ENCODE results near the gene HNRNPA1.
"Not testable (repeated sequence)": the region's sequence is repeated elsewhere in the genome, so short reads cannot be mapped to it uniquely, and the experiment has no call there.

The HNRNPA1 gene

DNA sequence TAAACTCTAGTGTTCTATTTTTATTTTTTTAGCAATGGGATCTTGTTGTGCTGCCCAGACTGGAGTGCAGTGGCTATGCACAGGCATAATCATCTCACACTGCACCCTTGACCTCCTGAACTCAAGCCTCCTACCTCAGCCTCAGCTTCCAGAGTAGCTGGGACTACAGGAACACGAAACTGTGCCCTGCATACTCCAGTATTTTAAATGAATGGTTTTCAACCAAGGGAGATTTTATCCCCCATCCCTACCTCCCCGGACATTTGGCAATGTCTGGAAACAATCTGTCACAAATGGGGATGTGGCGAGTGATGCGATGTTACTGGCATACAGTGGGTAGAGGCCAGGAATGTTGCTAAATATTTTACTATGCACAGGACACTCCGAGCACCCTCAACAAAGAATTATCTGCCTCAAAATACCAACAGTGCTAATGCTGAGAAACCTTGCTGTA lies 2.7 kb upstream of the HNRNPA1 start:
- no peak for DNase-seq

DNA sequence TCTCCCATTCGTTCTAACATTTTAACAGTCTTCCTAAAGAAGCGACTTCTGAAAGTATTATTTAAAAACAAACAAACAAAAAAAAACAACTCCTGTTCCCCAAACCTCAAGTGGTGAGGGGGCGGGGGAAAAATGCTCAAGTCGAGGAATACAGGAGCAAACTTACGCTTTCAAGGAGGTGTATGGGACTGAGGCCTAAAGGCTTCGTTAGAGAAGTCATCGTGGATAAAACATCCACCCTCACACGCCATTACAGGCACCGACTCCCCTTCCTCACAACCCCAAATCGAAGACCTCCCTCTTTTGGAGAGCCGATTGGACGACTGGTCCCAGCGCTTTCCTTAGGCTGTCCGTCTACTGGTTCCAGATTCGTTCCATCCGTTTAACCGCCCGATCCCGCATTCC lies 1.3 kb upstream of the HNRNPA1 start:
- DNase-seq, result no peak

DNA sequence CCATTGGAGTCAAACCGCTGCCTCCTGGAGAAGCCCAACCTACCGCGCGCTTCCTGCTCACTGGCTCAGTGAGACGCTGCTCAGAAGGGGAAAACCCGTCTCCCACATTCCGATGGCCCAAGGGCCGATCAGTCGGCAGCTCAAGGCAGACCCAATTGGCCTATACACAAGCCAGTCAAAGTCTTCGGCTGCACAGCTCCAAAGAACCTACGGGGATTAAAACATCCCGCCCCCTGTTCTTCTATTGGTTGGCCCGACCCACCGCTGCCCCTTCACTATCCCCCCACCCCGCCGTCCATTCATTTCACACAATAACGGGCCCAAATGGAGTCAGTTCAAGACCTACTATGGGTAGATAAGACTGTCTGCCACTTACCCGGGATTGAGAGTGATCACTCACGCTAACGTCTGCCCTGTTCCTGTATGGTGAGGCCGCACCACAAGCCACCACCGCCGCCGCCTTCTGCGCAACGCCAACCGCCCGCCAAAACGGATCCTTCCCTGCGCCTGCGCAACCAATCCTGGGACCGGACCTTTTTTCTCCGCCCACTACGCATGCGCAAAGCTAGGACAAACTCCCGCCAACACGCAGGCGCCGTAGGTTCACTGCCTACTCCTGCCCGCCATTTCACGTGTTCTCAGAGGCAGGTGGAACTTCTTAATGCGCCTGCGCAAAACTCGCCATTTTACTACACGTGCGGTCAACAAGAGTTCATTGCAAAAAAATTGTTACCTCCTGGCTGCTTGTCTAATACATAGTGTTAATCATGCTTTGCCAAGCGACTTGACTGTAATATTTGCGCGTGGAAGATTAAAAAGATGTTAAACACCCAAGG lies 676 bp upstream of the HNRNPA1 start, which contains the start of gene CBX5:
Gene CBX5, minus strand, starts transcription at position 491 of the 836 bp plus-strand sequence. CDS start 22,472 bp downstream, outside the sequence.
- peak; percentile 96 to 99 for DNase-seq

DNA sequence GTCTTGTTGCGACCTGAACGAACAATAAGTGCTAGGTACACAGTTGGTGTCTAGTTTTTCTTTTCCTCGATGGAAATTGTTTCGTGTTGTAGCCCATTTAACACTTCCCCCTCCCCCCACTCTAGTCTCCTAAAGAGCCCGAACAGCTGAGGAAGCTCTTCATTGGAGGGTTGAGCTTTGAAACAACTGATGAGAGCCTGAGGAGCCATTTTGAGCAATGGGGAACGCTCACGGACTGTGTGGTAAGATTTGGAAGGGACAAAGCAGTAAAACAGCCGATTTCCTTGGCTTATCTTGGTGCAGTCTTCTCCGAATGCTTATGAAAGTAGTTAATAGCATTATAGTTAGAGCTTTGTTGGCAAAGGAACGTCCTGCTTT lies 724 bp downstream of the HNRNPA1 start:
- not testable (repeated sequence) for DNase-seq

DNA sequence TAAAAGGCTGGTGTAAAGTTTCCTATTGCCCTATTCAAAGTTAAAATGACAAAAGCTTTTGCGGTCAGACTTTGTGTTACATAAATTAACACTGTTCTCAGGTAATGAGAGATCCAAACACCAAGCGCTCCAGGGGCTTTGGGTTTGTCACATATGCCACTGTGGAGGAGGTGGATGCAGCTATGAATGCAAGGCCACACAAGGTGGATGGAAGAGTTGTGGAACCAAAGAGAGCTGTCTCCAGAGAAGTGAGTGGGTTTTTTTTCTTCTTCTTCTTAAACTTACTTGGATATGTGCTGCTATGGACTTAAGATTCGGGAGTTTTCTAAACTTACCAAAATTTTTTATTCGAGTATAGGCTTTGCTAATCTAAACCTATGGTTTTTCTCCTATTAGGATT lies 1.2 kb downstream of the HNRNPA1 start:
- DNase-seq, result not testable (repeated sequence)

DNA sequence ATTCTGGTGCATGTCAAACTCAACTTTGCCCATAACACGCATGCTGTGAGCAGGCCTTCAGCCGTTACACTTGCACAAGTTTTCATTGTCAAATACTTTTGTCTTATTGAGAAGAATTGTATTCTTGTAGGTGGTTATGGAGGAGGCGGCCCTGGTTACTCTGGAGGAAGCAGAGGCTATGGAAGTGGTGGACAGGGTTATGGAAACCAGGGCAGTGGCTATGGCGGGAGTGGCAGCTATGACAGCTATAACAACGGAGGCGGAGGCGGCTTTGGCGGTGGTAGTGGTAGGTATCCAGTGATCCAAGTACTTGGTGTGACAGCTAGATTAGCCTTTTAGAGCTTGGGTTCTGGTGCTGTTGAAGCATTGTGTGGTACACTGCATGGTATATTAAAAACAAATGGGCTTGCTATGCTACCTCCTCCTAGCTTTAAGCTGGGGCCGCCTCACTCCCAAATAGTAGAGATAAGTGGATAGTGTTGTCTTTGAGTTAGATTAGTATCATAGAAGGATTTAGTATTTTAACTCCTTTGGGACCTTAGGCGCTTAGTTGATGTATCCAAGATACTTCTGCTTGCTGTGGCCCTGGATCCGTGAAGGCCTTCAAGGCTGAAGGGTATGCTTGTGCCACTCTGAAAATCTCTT lies 2.5 kb downstream of the HNRNPA1 start:
- DNase-seq, result no peak

DNA sequence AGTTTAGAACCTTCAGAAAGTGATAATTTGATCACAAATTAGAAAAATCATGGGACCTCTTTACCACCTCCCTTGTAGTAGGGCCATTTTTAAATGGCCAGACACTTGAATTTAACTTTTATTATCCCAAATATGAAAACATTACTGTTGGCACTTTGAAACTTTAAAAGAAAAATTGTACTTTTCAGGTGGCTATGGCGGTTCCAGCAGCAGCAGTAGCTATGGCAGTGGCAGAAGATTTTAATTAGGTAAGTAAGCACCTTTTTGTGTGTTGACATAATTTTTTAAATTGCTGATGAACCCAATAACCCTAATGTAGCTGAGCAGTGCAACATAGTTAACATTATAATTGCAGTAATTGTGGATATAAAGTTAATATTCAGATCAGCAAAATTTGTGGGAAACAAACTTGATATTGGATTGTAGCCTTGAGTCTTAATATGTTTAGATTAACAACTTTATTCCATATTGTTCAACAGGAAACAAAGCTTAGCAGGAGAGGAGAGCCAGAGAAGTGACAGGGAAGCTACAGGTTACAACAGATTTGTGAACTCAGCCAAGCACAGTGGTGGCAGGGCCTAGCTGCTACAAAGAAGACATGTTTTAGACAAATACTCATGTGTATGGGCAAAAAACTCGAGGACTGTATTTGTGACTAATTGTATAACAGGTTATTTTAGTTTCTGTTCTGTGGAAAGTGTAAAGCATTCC lies 3.7 kb downstream of the HNRNPA1 start:
- DNase-seq, result not testable (repeated sequence)

DNA sequence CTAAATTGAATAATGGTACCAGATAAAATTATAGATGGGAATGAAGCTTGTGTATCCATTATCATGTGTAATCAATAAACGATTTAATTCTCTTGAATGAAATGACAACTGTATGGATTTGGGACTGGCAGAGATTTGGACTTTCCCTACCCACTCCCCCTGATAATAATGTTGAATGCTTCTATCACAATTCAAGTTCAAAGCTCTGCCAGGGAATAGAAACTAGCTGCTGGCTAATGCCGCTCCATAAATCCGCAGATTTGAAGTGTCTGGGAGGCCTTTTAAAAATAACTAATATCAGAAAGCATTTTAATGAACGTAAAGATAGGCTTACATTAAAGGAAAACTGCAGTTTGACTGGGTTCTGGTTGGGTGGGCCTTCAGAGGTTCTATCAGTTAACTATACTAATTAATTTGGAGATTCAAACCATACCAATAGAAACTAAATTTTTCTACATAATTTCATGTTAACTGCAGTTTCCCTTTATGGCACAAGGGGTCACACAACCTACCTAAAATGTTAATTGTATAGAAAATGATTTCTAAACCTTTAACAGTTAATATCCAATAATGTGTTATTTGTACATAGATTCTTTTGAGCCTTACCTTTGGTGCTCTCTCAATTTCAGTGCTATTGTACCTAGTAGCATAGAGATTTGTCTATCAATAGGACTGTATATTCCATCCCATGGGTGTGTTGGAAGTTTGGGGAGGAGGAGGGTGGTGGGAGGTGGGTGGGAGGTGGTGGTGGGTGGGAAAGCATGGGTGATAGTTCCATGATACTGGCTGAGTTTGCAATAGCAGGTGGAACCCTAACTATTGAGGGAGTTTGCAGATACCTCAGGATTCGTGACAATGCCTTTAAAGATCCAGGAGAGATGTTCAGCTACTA lies 4.9 kb downstream of the HNRNPA1 start:
- DNase-seq, result no peak

DNA sequence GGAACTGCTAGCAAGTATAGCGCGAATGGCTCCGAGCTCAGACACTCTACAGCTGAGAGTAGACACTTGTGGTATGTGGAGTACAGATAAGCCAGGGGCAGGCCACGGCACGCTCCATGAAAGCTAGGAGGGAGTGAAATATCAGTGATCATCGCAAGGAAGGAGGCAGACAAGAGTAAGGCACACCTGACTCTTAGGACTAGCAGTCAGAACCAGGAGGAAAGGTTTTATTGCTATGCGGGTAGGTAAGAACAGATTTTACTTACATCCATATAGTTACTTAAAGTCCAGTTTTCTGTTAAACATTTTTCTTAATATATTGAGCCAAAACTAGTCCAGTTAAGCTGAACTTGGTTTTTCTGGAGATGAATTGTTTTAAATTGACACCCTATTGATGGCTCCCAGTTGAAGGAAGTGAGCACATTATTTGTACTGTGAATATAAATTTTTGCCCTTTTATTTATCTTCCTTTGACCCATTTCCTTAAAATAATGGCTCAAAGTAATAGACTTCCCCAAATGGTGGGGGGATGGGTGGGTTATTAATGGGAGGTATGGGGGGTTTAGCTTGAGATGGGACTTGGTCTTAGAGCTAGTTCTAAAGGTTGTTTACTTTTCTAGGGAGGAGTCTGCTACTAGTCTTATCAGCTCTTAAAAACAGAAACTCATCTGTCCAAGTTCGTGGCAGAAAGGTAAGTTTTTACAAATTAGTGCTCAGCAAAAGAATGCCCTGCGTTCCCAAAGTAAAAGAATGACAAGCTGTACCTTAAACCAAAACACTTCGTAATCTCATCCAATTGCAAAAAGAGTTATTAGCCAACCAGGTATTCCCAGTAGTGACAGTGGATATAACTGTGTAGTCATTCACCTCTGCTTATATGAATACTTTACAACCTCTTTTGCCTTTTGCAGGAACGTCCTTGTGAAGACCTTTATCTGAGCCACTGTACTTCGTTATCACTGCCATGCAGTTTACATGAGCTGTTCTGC lies 5.8 kb downstream of the HNRNPA1 start:
- DNase-seq, result no peak

DNA sequence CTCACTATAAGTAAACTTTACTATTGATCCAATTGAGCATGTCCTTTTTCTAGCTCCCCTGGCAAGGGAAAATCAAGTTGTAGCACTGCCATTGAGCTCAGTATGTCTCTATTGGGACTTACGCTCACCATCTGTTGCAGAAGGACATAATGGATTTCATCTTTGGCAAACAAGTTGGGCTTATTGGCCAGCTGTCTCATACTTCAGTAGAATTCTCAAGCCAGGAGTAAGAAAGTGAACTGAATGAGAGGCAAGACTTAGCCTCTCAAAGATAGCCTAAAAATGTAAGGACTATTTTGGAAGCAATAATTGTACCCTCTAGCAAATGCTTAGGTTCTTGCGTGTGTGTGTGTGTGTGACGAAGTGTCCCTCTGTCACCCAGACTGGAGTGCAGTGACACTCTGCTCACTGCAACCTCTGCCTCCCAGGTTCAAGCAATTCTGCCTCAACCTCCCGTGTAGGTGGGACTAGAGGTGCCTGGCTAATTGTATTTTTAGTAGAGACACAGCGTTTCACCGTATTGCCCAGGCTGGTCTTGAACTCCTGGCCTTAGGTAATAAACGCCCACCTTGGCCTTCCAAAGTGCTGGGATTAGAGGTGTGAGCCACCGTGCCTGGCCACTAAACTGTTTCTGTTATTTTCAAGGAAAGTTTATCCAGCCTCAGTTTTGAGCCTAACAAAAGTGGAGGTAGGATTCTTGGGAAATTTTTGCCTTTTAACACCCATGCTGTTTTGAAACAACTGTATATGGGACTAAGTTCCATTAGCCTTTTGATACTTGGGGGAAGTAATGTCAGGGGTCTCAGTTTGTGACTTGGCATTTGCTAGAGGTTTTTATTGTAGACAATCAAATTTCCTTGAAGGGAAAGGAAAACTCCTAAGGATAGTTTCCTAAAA lies 7.0 kb downstream of the HNRNPA1 start:
- DNase-seq, result no peak

DNA sequence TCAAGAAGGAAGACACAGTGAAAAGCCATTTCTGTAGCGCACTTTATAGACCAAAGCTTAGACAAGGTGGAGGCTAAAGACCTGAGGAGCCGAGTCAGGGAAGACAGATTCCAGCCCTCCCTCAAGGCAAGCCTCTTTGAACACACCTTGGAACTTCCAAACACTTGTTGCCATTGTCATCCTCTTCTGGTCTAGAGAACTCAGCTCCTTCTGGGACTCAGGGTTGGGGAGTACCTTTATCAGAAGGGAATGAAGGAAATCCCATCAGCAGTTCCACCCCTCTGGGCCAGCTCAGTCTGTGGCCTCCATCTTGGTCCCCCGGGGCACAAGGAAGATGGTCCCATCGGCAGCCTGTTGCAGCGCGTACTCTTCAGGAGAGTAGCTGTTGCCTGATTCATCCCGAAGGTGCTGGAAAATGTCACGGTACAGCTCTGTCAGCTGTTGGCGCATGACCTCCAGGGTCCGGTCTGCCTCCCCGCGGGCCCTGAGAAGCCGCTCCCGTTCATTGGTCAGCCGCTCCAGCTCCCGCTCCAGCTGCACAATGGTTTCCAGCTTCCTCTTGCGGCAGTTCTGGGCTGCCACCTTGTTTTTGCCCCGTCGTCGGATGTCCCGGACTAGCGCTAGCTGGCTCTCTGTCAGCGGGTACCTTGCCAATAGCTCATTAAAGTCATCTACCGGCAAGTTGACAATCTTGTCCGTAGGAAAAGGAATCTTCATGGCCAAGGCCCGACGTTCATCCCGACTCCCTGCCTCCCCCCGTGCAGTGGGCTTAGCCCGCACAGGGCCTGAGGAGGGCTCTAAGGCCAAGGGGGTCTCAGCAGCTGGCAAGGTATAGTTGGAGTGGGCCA lies 11.8 kb downstream of the HNRNPA1 start:
- no peak for DNase-seq

DNA sequence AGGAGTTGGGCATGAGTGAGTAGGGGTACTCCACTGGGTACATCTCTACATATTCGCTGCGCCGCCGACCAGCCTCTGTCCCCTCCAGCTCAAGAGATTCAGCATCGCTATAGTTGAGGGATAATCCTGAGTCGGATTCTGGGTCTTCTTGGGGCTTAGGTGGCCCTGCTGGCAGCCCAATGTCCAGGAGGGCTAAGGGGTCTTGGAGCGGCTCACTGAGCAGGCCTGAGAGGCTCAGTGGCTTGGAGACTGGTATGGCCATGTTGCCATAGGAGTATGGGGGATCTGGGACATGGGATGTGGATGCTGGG lies 12.4 kb downstream of the HNRNPA1 start:
- DNase-seq, result no peak

DNA sequence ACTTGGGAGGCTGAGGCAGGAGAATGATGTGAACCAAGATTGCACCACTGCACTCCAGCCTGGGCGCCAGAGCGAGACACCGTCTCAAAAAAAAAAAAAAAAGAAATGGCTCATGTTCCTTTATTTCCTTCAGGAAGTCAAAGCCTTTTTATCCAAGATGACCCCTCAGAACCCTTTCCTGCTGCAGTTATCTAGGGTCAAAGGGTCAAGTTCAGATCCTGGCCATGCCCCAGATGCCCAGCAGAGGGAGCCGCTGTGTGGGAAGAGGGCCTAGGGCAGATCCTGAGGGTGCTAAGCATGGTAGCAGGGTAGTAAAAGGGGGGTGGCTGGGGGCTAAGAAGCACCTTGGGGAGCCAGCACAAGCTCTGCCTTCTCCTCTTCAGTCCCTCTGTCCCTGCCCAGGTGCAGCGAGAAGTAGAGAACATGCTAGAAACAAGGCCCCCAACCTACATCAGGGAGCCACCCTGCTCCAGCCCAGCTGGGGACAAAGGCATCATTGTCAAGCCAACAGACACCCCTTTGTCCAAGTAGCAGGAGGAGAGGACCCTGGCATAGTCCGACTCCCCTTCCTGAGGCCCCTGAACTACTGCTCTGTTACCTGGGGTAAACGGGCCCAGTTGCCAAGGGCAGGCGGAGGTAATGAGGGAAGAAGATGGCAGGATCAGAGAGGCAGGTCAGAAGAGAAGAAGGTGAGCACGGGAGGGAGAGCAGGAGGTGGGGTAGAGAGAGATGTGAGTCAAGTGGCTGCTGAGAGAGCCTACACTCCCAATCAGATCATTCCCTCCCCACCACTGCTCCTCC lies 13.8 kb downstream of the HNRNPA1 start:
- peak; percentile 30 to 54 for DNase-seq

DNA sequence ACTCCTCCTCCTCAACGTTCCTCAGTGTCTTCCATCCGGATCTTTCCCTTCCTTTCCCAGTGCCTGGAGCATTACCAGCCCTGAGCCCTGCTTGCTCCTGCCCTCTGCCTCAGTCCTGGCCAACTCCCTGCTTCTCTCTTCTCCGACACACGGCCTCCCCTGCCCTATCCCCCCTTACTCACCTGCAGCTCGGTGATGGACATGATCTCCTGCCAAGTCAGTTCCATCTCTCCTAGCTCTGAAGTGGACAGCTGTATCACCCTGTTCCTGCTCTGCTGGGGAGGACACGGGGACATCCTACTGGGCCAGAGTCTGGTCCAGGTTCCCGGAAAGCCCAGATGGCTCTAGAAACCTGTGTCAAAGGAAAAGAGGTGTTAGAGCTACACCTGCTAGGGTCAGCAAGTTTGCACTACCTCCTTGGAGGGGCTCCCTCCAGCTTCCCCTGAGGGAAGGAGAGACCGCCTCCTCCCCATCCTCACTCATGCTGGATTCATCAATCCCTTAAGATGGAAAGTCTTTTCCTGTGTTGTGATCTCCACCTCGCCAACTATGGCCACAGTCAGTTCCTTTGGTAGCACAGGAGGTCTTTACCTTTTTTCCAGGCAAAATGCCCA lies 14.5 kb downstream of the HNRNPA1 start:
- no peak for DNase-seq

DNA sequence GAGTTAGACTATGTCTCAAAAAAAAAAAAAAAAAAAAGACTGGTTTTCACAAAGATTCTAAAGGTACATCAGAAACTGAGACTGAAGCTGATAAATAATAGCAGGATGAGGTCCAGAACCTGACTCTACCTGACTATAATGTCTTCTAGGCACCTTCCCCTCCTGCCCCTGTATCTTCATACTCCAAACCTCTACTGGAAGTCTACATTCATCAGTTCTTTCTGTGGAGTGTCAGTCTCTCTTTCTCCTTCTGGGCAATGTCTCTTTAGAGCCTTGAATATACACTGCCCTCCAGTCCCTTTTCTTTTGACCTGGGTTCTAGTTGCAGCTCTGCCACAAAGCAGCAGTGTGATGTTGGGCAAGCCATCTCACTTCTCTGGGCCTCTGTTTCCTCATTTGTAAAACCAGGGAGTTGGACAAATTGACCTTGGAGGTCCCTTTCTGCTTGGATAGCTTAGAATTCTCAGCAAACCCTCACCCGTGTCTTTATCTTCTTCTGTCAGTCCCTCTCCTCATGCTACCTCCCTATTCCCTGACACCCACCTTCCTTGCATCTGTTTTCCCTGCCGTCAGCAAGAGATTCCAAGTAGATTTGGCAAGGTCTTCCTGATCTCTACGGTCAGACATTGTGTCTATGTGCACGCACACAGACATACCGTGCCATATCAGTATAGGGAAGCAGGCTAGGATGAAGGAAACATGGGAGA lies 16.0 kb downstream of the HNRNPA1 start:
- DNase-seq, result no peak

DNA sequence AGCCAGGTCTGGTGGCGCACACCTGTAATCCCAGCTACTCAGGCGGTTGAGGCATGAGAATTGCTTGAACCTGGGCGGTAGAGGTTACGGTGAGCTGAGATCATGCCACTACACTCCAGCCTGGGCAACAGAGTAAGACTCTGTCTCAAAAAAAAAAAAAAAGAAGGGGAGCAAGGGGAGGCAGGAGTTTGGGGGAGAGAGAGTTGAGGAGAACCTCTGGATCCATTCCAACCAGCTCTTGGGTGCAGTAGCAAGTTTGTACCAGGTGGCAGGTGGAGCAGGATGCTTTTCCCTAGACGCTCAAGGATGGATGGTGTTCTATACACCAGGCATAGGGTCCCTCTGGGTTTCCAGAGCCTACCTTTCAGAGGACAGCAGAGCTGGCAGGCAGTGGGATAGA lies 18.4 kb downstream of the HNRNPA1 start:
- DNase-seq, result no peak

DNA sequence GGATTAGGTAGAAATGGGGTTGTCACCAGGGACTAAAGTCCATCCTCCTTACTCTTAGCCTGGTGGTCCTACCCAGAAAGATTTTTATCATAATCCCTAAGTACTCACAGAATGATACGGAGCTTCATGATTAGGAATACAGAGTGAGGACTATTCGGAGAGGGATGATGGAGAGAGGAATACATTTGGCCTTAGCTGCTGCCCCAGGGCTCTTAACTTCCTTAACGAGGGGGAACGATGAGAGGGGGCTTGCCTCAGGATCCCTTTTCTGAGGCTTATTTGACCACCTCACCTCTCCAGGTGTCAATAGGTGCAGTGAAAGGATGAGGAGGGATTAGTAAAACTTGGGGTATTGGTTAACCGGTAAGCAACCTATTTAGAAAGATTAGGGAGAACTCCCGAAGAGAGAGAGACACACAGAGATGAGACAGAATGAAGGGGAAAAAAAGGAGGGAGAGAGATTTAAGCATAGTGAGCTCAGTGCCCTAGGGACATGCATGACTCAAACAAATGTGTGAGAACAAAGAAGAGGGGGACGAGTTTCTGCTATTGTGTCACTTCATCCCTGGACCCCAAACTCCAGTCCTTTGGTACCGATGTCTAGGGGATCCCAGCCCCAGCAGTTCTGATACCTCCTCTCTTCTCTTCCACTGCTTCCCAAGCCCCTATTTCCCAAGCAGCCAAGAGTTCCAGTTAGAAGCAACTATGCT lies 19.1 kb downstream of the HNRNPA1 start:
- peak in 1 of 2 donors; percentile 27 for DNase-seq
